ENCODE results near the gene ATAD1. TPM values are rescaled to one million over a fixed set of nuclear protein-coding genes. Genes with fewer than 3 reads are reported as not detected.

Gene ATAD1
- total and polyA plus RNA-seq, 2 of the 8 experiments (the other 6 are each of a cell fraction or from before 2014, with no cell fraction given): 8.9 to 35.3 TPM

DNA sequence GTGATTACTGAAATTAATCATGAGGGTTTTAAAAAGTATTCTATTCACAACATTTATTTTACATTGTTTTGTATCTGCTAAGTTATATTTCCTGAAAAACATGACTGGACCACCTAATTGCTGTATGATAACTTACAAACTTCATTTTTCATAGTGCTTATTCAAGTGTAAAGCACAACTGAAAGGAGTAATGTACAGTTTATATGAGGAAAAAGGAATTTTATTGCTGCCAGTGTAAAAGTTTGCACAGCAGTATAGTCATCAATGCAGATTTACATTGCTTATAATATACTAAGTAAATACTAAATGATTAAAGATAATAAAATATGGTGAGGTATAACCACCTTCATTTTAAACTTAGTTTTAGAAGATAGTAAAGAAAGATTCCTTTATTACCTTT, 49.4 kb upstream of the ATAD1 start:
- Histone ChIP-seq H2AK5ac (ENCODE audit: low read depth, low read length) (no peak overlapping the region), H4K5ac (ENCODE audit: insufficient read length, low read depth, low read length) (no peak overlapping the region), H2BK12ac (ENCODE audit: low read depth, low read length) (no peak overlapping the region), H3K4me3 (ENCODE audit: extremely low read depth in 1 of 4, insufficient read depth in 2 of 4, low read depth in 3 of 4, low read length in 4 of 4) (peak overlapping the region in 3 of 4 experiments; percentile 5 to 83 (median 11); a peak in 3 of 8 replicates), H3K23ac (ENCODE audit: insufficient read length) (no peak overlapping the region), H3K14ac (ENCODE audit: insufficient read length) (no peak overlapping the region), H3K56ac (replicated peaks; ENCODE audit: insufficient read length, low read depth, low read length) (no peak overlapping the region), H4K8ac (ENCODE audit: extremely low read depth, insufficient read depth, low read length) (no peak overlapping the region), H3K27me3 (replicated peaks in 1 of 4; ENCODE audit: control insufficient read depth in 3 of 4, extremely low read depth in 1 of 4, insufficient read depth in 3 of 4, low read length in 3 of 4) (no peaks in the 10 kb centered on the region), H2BK120ac (replicated peaks; ENCODE audit: low read depth, low read length) (no peak overlapping the region), H3K27ac (ENCODE audit: low read depth, low read length) (no peak overlapping the region), H3K23me2 (ENCODE audit: low read depth, low read length) (peaks cover 17% of the 10 kb centered on the region), H3K4me2 (ENCODE audit: insufficient read depth in 1 of 2, low read depth in 2 of 2, low read length in 2 of 2) (peak overlapping the region; percentile 72 to 78), H3K79me2 (ENCODE audit: control insufficient read depth in 1 of 2, insufficient read depth in 2 of 2, low read length in 2 of 2) (peaks cover 23 to 84% of the 10 kb centered on the region in 2 experiments), H3K4me1 (replicated peaks in 1 of 4; ENCODE audit: control insufficient read depth in 3 of 4, insufficient read depth in 4 of 4, low read length in 3 of 4) (peaks cover 0 to 6% (median 0%) of the 10 kb centered on the region in 4 experiments; a peak in 2 of 7 replicates), H3K9ac (replicated peaks in 1 of 4; ENCODE audit: extremely low read depth in 1 of 4, low read depth in 3 of 4, low read length in 3 of 4) (no peak overlapping the region), H2BK15ac (ENCODE audit: low read length) (no peak overlapping the region), H2BK5ac (ENCODE audit: low read depth, low read length) (no peak overlapping the region), H3K36me3 (ENCODE audit: control insufficient read depth in 2 of 4, insufficient read depth in 4 of 4, low read length in 3 of 4) (no peaks in the 10 kb centered on the region; a peak in 1 of 8 replicates), H3K79me1 (ENCODE audit: low read depth, low read length) (no peaks in the 10 kb centered on the region), H3K4ac (replicated peaks; ENCODE audit: insufficient read length, low read depth, low read length) (no peak overlapping the region), H2AFZ (ENCODE audit: low read length) (no peak overlapping the region), H4K91ac (replicated peaks; ENCODE audit: insufficient read length, low read length) (no peak overlapping the region), H3K18ac (ENCODE audit: extremely low read depth, low read length) (no peak overlapping the region), H3K9me3 (ENCODE audit: insufficient read depth in 2 of 2, low read depth in 1 of 2, low read length in 1 of 2) (no peaks in the 10 kb centered on the region), H2BK20ac (ENCODE audit: low read length) (no peak overlapping the region), H4K20me1 (replicated peaks in 1 of 2; ENCODE audit: control insufficient read depth in 1 of 2, insufficient read depth in 2 of 2, low read length in 2 of 2) (peaks cover 13 to 17% of the 10 kb centered on the region in 2 experiments)
- no peak for DNase-seq (ENCODE audit: low read depth in 1 of 2, low spot score in 2 of 2)
- ChIA-PET POLR2A (ENCODE audit: partially characterized antibody) (interaction anchor here (1.2 kb wide), 1 partner anchor 11 kb away, joined by 7 read pairs; no protein-coding TSS in a partner anchor), CTCF (ENCODE audit: partially characterized antibody) (no interaction called here)
- TF ChIP-seq BRCA1 (IDR thresholded peaks at IDR 0.05; ENCODE audit: low read depth, low read length): no peak
- TF ChIP-seq, protein P1, sequence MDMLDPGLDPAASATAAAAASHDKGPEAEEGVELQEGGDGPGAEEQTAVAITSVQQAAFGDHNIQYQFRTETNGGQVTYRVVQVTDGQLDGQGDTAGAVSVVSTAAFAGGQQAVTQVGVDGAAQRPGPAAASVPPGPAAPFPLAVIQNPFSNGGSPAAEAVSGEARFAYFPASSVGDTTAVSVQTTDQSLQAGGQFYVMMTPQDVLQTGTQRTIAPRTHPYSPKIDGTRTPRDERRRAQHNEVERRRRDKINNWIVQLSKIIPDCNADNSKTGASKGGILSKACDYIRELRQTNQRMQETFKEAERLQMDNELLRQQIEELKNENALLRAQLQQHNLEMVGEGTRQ (IDR thresholded peaks at IDR 0.05; ENCODE audit: low read length): no peak
- FAIRE-seq: no peak

Data from H1 (cell line).